Activated T-cell treated with anti-CD3 and anti-CD28 coated beads, Interleukin-2, amount 50 U/mL, for 72 hours (primary cell): ENCODE data around the gene COBLL1. TPM values are rescaled to one million over a fixed set of nuclear protein-coding genes. Genes with fewer than 3 reads are reported as not detected.

Experiments used
- ATAC-seq, 2 donors: fragments of 150-1000 bp; cut with Tn5 transposase; replicated peaks in 1 of 2; 2 replicates each; pipeline ENCODE4 v1.10.0; 2021; ENCODE audit warnings: moderate library complexity in 2 of 2, mild to moderate bottlenecking in 1 of 2
- DNase-seq, 2 donors: peaks; one replicate each; pipeline ENCODE4 v3.0.0; 2021 to 2022; ENCODE audit warnings: mixed read lengths in 1 of 2
- H3K27ac Mint-ChIP-seq: one replicate; pipeline ENCODE4 v1.8.0; 2022; ENCODE audit warnings: mild to moderate bottlenecking, moderate library complexity, mixed read lengths
- H3K27me3 Mint-ChIP-seq: one replicate; pipeline ENCODE4 v1.8.0; 2022; ENCODE audit warnings: low read depth, mixed read lengths
- H3K36me3 Mint-ChIP-seq, 2 donors: one replicate each; pipeline ENCODE4 v1.8.0; 2022; ENCODE audit warnings: mixed read lengths in 2 of 2, mild to moderate bottlenecking in 1 of 2; ENCODE audit not compliant: insufficient read depth in 2 of 2
- H3K4me1 Mint-ChIP-seq: one replicate; pipeline ENCODE4 v1.8.0; 2022; ENCODE audit warnings: low read depth, mixed read lengths
- H3K4me3 Mint-ChIP-seq, 2 donors: one replicate each; pipeline ENCODE4 v1.8.0; 2022; ENCODE audit warnings: mild to moderate bottlenecking in 2 of 2, mixed read lengths in 2 of 2, moderate library complexity in 2 of 2
- H3K9me3 Mint-ChIP-seq, 2 donors: one replicate each; pipeline ENCODE4 v1.8.0; 2022; ENCODE audit warnings: mixed read lengths in 2 of 2
- total RNA-seq, 2 donors: library from RNA; stranded (reverse); gene quantifications; one replicate each; pipeline ENCODE4 v1.2.3, GENCODE V29; 2022

COBLL1 gene
- total RNA-seq, 2 donors from 2014 or later, result 0.23 to 0.58 TPM

DNA sequence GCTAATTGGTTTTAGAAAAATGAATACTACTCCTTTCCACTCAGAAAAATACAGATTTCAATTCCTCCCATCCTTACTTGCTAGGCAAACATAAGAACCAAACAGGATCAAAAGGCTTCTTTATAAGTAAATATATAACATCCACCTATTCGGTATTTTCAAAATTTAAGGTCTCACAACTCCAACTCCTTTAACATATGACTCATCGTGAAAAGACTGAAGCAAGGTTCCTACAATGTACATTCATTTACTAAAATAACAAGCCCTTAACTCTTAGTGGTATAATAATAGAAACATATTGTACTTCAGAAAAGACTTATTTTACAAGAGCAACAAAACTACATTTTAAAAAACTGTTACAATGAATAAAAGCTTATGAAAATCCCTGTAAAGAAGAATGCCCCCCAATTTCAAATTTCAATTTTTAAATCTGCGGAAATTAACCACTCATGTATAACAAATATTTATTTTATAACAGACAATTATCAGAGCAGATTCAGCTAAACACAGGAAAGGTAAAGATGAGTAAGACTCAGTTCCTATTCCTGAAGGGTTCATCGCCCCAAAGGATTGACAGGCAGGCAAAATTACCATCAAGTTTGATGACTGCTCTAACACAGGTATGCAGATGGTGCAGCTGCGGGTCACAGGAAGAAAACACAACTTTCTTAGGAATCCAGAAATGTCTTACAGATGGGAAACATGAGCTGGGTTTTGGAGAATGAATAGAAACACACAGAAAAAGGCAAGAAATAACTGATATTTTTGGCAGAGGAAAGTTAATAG is 96.4 kb downstream of the COBLL1 start:
- Mint-ChIP-seq H3K4me1 (peaks cover 1% of the 10 kb centered on the region), H3K4me3 (no peak overlapping the region), H3K27ac (no peak overlapping the region), H3K27me3 (peaks cover 38% of the 10 kb centered on the region), H3K9me3 (no peaks in the 10 kb centered on the region), H3K36me3 (no peaks in the 10 kb centered on the region)
- no peak for DNase-seq
- ATAC-seq, result no peak

DNA sequence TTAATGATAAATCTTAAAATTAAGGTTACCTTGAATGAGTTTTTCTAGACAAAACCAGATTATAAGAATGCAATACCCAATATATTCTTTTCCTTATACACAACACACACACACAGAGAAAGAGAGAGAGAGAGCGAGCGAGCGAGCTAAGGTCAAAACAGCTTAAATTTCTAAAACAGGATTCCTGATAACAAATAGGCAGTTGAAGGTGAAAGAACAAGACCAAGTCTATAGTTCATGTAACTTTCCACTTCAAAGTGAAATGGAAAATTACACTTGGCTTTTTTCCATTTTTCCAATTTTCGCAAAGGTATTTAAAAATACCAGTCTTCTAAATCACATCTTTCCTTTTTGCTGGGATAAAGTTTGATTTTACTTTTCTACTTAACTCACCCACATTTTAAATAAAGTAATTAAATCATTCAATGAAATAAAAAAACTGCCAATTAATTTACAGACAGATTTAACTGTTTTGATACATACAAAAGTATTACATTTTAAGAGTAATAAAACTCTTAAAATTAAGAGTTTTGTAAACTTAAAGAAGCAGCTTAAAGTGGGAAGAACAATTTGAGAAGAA is 98.8 kb downstream of the COBLL1 start:
- Mint-ChIP-seq H3K4me3 (no peak overlapping the region), H3K36me3 (no peaks in the 10 kb centered on the region), H3K4me1 (peaks cover 8% of the 10 kb centered on the region), H3K27ac (no peak overlapping the region), H3K9me3 (no peaks in the 10 kb centered on the region), H3K27me3 (peaks cover 34% of the 10 kb centered on the region)
- DNase-seq, result no peak
- no peak for ATAC-seq

DNA sequence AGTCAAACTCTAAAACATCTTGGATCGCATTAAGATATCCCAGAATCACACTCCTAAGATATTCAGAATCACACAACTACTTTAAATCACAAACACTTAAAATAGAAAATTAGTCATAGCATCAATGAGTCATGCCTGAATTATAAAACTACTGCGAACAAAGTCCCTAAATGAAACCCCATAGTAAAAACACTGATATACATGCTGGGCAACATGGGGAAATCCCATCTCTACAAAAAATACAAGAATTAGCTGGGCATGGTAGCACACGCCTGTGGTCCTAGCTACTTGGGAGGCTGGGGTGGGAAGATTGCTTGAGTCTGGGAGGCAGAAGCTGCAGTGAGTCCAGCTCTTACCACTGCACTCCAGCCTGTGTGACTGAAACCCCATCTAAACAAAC is 101.7 kb downstream of the COBLL1 start:
- no peaks in the 10 kb centered on the region for H3K9me3 Mint-ChIP-seq

DNA sequence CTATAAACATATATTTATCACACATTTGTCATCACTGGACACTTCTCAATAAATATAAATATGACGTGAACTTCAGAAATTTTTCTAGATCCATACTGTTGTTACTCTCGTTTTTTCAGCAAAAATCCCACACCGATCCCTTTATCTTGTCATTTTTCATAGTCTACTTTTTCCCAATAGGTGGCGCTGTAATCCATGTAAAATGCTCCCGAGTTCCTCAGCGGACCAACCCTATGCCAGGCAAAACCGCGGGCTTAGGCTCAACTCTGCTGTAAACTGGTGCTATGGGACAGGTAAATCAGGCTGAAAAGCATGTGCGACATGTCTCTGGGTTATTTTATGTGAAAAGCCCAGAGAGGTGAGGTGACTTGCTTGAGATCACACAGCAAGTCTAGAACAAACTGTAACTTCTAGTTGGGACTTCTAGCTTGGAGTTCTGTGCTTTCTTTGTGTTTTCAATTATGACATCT is 104.0 kb downstream of the COBLL1 start:
- ATAC-seq, result peak; percentile 49 to 54
- Mint-ChIP-seq H3K9me3 (no peaks in the 10 kb centered on the region), H3K27me3 (peaks cover 25% of the 10 kb centered on the region), H3K36me3 (no peaks in the 10 kb centered on the region), H3K4me3 (no peak overlapping the region), H3K4me1 (peaks cover 8% of the 10 kb centered on the region), H3K27ac (no peak overlapping the region)
- peak; percentile 18 to 22 for DNase-seq

More for the DNA sequence above, 101.7 kb downstream of the COBLL1 start:
- peaks cover 8% of the 10 kb centered on the region for H3K4me1 Mint-ChIP-seq
- no peak overlapping the region for H3K4me3 Mint-ChIP-seq
- peaks cover 19% of the 10 kb centered on the region for H3K27me3 Mint-ChIP-seq
- DNase-seq (no peak), ATAC-seq (peak; percentile 71 to 82)
- H3K27ac Mint-ChIP-seq, result no peak overlapping the region
- no peaks in the 10 kb centered on the region for H3K36me3 Mint-ChIP-seq

DNA sequence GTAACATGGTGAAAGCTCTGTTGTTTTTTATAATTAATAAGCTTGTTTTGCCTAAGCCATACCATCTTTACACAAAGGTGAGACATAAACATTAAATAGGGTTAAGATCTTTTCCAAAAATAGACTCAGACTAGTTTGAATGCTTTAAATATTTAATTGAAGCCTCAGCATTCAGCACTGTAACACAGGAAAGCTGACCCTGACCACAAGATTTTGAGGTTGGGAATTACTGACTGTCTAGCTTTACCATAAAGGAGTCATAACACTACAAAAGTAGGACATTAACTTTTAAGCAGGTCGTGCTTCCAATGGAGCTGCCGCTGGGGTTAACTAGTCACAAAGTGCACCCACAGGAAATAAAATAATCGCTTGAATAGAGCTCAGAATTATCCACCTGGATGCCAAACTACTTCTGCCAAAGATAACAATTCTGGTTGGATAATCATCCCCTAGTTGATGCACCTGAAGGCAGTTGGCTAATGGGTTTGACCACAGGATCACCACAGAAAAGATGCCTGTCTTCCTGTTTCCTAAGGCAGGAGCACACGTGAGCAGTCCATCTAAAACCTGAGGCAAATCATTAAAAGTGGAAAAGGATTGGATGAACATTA is 106.2 kb downstream of the COBLL1 start:
- Mint-ChIP-seq H3K4me1 (peaks cover 8% of the 10 kb centered on the region), H3K4me3 (no peak overlapping the region), H3K27ac (no peak overlapping the region), H3K27me3 (peaks cover 8% of the 10 kb centered on the region), H3K9me3 (no peaks in the 10 kb centered on the region), H3K36me3 (no peaks in the 10 kb centered on the region)
- DNase-seq (no peak), ATAC-seq (no peak)

DNA sequence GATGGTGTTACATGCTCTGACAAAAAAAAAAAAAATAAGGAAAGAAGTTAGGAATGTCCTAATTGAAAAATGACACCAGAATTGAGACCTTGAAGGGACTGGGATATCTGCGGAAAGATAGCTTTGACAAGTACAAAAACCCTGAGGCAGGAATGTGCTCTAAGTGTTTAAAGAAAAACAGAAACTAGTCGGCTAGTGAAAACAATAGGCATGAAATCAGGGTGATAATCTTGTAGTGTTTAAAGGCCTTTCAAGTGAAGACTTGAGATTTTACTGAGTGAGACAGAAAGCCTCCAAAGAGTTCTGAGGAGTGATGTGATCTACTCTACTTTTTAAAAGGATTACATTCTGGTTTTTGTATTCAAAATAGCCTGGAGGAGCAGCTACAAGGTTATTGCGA is 107.4 kb downstream of the COBLL1 start:
- Mint-ChIP-seq H3K36me3 (no peaks in the 10 kb centered on the region), H3K4me3 (no peak overlapping the region), H3K27ac (no peak overlapping the region), H3K4me1 (no peaks in the 10 kb centered on the region), H3K27me3 (peaks cover 6% of the 10 kb centered on the region), H3K9me3 (no peaks in the 10 kb centered on the region)
- no peak for ATAC-seq
- no peak for DNase-seq

DNA sequence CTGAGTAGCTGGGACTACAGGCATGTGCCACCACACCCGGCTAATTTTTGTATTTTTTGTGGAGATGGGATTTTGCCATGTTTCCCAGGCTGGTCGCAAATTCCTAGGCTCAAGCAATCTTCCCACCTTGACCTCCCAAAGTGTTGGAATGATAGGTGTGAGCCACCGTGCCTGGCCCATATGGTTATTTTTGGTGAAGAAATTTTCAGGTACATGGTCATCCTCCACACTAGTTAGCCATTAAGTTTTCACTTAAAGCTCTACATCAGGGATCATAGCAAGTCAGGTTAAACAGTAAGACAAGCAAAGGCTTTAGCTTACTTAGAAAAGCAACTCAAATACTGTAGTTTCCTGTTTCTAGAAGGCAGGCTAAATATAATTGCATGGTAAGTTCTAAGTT is 116.1 kb downstream of the COBLL1 start:
- ATAC-seq, result no peak
- Mint-ChIP-seq H3K4me3 (no peak overlapping the region), H3K36me3 (no peaks in the 10 kb centered on the region), H3K27me3 (no peaks in the 10 kb centered on the region), H3K4me1 (no peaks in the 10 kb centered on the region), H3K9me3 (no peaks in the 10 kb centered on the region), H3K27ac (no peak overlapping the region)
- DNase-seq, result no peak

DNA sequence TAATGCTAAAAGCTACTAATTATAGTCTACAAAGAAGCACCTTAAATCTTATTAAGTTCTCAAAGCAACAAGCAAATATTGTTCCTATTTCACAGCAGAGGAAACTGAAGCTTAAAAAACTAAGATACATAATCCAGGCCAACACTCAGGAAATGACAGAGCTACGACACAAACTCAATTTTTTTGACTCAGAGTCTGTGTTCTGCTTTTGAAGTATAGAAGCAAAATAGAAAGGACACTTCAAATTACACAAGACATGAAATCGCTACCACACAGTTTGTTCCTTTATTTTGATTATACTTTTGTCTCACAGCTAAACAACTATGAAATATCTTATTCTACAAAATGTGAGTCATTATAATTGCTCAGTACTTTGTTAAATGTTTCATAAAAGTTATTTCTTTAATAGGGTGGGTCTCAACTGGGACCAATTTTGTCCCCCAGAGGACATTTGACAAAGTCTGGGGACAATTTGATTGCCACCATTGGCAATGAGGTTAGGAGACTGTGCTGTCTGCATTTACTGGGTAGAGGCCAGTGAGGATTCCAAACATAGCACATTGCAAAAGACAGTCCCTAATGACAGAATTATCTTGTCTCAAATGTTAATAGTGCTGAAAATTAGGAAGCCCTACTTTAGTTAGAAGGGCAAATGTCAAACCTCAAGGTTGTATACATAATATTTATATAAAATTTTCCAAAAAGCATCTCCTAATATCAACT is 118.8 kb downstream of the COBLL1 start:
- no peak for DNase-seq
- H3K9me3 Mint-ChIP-seq, result no peaks in the 10 kb centered on the region
- no peaks in the 10 kb centered on the region for H3K4me1 Mint-ChIP-seq
- no peak overlapping the region for H3K4me3 Mint-ChIP-seq
- no peaks in the 10 kb centered on the region for H3K27me3 Mint-ChIP-seq
- H3K27ac Mint-ChIP-seq, result no peak overlapping the region
- H3K36me3 Mint-ChIP-seq, result no peaks in the 10 kb centered on the region
- no peak for ATAC-seq

DNA sequence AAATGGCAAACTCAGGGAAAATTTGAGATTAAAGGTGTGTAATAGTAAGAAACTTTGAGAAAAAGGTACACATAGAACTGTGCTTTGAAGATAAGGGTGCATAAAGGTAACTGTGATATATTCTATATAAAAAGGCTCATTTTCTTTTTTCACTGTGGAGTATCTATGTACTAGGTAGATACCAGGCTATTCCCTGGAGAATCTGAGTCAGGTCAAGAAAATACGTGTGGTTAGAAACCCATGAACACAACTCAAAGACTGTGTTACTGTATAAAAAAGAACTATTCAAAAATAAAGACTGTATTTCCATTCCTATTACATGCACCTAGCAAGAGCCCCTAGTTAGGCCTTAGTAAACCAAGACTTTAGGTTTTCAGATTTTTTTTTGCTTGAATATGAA is 120.2 kb downstream of the COBLL1 start:
- no peaks in the 10 kb centered on the region for H3K9me3 Mint-ChIP-seq
- H3K27me3 Mint-ChIP-seq, result no peaks in the 10 kb centered on the region
- DNase-seq (no peak), ATAC-seq (no peak)
- H3K4me3 Mint-ChIP-seq, result no peak overlapping the region
- no peaks in the 10 kb centered on the region for H3K4me1 Mint-ChIP-seq
- H3K27ac Mint-ChIP-seq, result no peak overlapping the region
- H3K36me3 Mint-ChIP-seq, result no peaks in the 10 kb centered on the region

DNA sequence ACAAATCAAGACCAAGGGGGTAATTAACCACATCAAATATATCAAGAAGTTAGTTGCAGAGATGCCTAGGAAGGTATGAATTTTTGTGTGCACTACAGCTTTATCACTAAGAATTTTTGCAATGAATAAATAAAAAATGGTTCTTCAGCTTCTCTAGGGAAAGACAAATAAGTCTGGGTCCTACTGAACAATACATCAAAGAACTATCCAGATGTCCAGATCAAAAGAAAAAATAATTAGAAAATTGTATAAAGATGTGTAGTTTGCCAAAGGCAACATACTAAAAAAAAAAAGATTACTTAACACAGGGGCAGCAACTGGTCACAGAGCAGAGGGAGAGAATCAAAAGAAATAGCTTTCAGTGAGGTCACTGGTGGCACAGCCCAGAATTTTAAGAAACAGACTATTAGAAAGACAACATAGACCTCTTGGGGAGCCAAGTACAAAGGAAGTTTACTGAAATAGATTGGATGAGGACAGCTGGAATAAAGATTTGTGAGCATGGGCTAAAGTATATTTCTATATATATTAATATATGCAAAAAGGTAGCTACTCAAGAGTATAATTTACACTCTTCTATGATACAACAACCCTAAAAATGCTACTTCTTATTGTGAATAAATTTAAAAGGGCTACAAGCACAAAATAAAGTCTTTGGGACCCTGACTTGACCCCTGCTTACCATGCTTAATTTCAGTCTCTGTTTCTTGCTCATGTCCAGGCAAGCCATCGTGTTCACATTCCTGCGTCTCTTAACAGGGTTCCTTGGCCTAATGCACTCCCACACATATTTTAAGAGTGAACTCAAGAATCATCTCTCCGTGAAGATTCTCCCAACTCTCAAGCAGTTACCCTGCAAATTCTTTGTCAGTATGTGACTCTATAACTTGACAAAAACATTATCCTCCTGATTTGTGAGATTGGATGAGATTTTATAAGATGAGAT is 121.4 kb downstream of the COBLL1 start:
- H3K4me1 Mint-ChIP-seq, result no peaks in the 10 kb centered on the region
- no peak overlapping the region for H3K4me3 Mint-ChIP-seq
- H3K9me3 Mint-ChIP-seq, result no peaks in the 10 kb centered on the region
- H3K27me3 Mint-ChIP-seq, result no peaks in the 10 kb centered on the region
- ATAC-seq (no peak), DNase-seq (no peak)
- H3K27ac Mint-ChIP-seq, result peak overlapping the region; percentile 36
- no peaks in the 10 kb centered on the region for H3K36me3 Mint-ChIP-seq

DNA sequence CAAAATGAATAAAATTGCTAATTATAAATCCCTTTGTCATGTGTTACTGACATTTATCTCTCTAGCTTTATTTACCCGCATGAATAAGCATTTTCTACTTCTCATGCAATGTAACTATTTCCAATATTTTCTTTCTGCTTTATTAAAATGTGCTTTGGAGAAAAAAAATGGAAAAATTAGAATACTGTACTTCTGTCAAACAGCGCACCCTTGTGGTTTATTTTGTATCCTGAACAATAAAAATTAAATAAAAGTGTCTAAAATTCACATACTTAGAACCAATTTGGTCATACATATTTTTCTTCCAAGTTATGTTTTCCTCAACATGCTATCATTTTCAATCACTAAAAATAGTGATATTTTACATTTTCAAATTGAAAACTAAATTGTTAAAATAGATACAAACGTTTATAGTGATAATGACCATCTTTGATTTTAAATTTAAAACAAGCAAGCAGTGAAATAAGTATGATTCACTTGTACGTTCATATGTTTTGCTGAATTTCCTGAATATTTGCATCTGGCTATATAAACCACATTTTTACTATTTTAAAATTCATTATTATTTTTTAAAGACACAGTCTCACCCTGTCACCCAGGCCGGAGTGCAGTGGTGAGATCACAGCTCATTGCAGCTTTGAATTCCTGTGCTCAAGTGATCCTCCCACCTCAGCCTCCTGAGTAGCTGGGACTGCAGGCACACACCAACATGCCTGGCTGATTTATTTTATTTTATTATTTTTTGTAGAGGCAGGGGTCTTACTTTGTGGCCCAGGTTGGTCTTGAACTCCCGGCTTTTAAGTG is 124.4 kb downstream of the COBLL1 start:
- H3K27me3 Mint-ChIP-seq, result no peaks in the 10 kb centered on the region
- ATAC-seq, result no peak

DNA sequence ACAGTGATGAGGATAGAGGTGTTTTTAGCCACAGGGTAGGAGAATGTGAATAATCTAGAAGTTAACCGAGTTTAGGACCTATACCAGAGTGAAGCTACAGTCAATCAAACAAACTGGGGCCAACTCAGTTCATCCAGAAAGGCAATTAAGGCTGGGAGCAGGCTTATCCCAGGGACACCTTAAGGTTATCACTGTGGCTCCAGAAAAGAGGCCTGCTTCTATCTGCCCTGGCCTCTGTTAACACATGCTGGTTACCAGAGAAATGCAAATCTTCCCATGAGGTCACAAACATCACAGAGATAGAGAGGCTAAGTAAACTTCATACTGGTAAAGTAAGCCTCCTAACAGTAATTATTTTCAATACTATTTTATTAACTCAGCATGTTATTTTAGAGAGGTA is 127.2 kb downstream of the COBLL1 start:
- H3K4me3 Mint-ChIP-seq, result no peak overlapping the region
- H3K36me3 Mint-ChIP-seq, result no peaks in the 10 kb centered on the region
- ATAC-seq (no peak), DNase-seq (no peak)
- no peaks in the 10 kb centered on the region for H3K4me1 Mint-ChIP-seq
- H3K27me3 Mint-ChIP-seq, result no peaks in the 10 kb centered on the region
- no peak overlapping the region for H3K27ac Mint-ChIP-seq
- no peaks in the 10 kb centered on the region for H3K9me3 Mint-ChIP-seq

More for the DNA sequence above, 124.4 kb downstream of the COBLL1 start:
- no peak for DNase-seq
- Mint-ChIP-seq H3K27ac (no peak overlapping the region), H3K9me3 (no peaks in the 10 kb centered on the region), H3K36me3 (no peaks in the 10 kb centered on the region), H3K4me3 (no peak overlapping the region), H3K4me1 (no peaks in the 10 kb centered on the region)
